ENCODE measurements around the gene FBRSL1. TPM values are rescaled to one million over a fixed set of nuclear protein-coding genes. Genes with fewer than 3 reads are reported as not detected.

The FBRSL1 gene
- total and polyA plus RNA-seq, 4 donors: 2.5 to 35.5 (median 5.6) TPM

GRCh38 chr12:132517740-132518100 is 27.8 kb downstream of the FBRSL1 start:
- Histone ChIP-seq H3K27me3 (ENCODE audit: control insufficient read depth in 4 of 4, insufficient read depth in 4 of 4, low read length in 3 of 4) (no peaks in the 10 kb centered on the region), H3K9ac (ENCODE audit: low read depth in 1 of 2, low read length in 2 of 2) (peak overlapping the region in 1 of 2 donors; percentile 43), H3K36me3 (ENCODE audit: control insufficient read depth in 4 of 4, insufficient read depth in 3 of 4, low read depth in 1 of 4, low read length in 3 of 4) (peaks cover 0 to 3% (median under 1%) of the 10 kb centered on the region in 4 donors), H3K9me3 (ENCODE audit: control insufficient read depth in 4 of 4, low read length in 3 of 4) (no peaks in the 10 kb centered on the region), H3K4me3 (ENCODE audit: low read depth in 1 of 3, low read length in 3 of 3) (no peak overlapping the region), H3K27ac (ENCODE audit: low read depth in 1 of 2, low read length in 2 of 2) (peak overlapping the region; percentile 72 to 87), H3K4me1 (ENCODE audit: control insufficient read depth in 4 of 4, insufficient read depth in 4 of 4, low read length in 3 of 4) (peaks cover 15 to 52% (median 32%) of the 10 kb centered on the region in 4 donors)
- no peak for TF ChIP-seq YY1 (IDR thresholded peaks at IDR 0.05)
- TF ChIP-seq RAD21 (IDR thresholded peaks at IDR 0.05): no peak
- TF ChIP-seq FOXA1 (IDR thresholded peaks at IDR 0.05): no peak
- no peak for TF ChIP-seq MAX (IDR thresholded peaks at IDR 0.05)
- TF ChIP-seq FOXA2 (IDR thresholded peaks at IDR 0.05): no peak
- TF ChIP-seq RXRA (IDR thresholded peaks at IDR 0.05): no peak
- no peak for TF ChIP-seq HNF4G (IDR thresholded peaks at IDR 0.05)
- TF ChIP-seq JUND (IDR thresholded peaks at IDR 0.05): no peak
- no peak for TF ChIP-seq CTCF (IDR thresholded peaks at IDR 0.05; ENCODE audit: low read depth, low read length, missing input control)
- TF ChIP-seq EGR1 (IDR thresholded peaks at IDR 0.05; ENCODE audit: low read depth in 2 of 2): no peak
- no peak for TF ChIP-seq HNF4A (conservative IDR thresholded peaks at IDR 0.05)
- no peak for TF ChIP-seq ZBTB33 (IDR thresholded peaks at IDR 0.05)
- TF ChIP-seq GABPA (IDR thresholded peaks at IDR 0.05 in 1 of 2, conservative IDR thresholded peaks at IDR 0.05 in 1 of 2): no peak
- 50% methylated on average over 10 of the region's 10 CpGs for WGBS
- no peak for DNase-seq (ENCODE audit: low spot score)

GRCh38 chr12:132518354-132518992 is 28.5 kb downstream of the FBRSL1 start:
- no peak overlapping the region for H3K9ac ChIP-seq (ENCODE audit: low read depth in 1 of 2, low read length in 2 of 2)
- H3K27ac ChIP-seq (ENCODE audit: low read depth in 1 of 2, low read length in 2 of 2): no peak overlapping the region
- no peak overlapping the region for H3K4me3 ChIP-seq (ENCODE audit: low read depth in 1 of 3, low read length in 3 of 3)
- no peak for DNase-seq (ENCODE audit: low spot score)
- no peaks in the 10 kb centered on the region for H3K27me3 ChIP-seq (ENCODE audit: control insufficient read depth in 4 of 4, insufficient read depth in 4 of 4, low read length in 3 of 4)
- TF ChIP-seq RAD21 (IDR thresholded peaks at IDR 0.05) (no peak), TAF1 (conservative IDR thresholded peaks at IDR 0.05) (no peak), JUND (IDR thresholded peaks at IDR 0.05) (no peak), GABPA (IDR thresholded peaks at IDR 0.05 in 1 of 2, conservative IDR thresholded peaks at IDR 0.05 in 1 of 2) (no peak), REST (IDR thresholded peaks at IDR 0.05) (no peak), CTCF (IDR thresholded peaks at IDR 0.05; ENCODE audit: low read depth, low read length, missing input control) (no peak), ATF3 (IDR thresholded peaks at IDR 0.05) (no peak), NR2F2 (IDR thresholded peaks at IDR 0.05) (no peak), EGR1 (IDR thresholded peaks at IDR 0.05; ENCODE audit: low read depth in 2 of 2) (no peak), FOXA2 (IDR thresholded peaks at IDR 0.05) (no peak), HNF4G (IDR thresholded peaks at IDR 0.05) (no peak), FOXA1 (IDR thresholded peaks at IDR 0.05) (no peak), RXRA (IDR thresholded peaks at IDR 0.05) (no peak)
- no peaks in the 10 kb centered on the region for H3K9me3 ChIP-seq (ENCODE audit: control insufficient read depth in 4 of 4, low read length in 3 of 4)
- 98% methylated on average over 7 of the region's 7 CpGs for WGBS
- H3K36me3 ChIP-seq (ENCODE audit: control insufficient read depth in 4 of 4, insufficient read depth in 3 of 4, low read depth in 1 of 4, low read length in 3 of 4): peaks cover 0 to 3% (median under 1%) of the 10 kb centered on the region in 4 donors
- peaks cover 15 to 46% (median 30%) of the 10 kb centered on the region in 4 donors for H3K4me1 ChIP-seq (ENCODE audit: control insufficient read depth in 4 of 4, insufficient read depth in 4 of 4, low read length in 3 of 4)

Data from liver (tissue), 9 donors.